ENCODE data around the gene LPCAT2.

DNA sequence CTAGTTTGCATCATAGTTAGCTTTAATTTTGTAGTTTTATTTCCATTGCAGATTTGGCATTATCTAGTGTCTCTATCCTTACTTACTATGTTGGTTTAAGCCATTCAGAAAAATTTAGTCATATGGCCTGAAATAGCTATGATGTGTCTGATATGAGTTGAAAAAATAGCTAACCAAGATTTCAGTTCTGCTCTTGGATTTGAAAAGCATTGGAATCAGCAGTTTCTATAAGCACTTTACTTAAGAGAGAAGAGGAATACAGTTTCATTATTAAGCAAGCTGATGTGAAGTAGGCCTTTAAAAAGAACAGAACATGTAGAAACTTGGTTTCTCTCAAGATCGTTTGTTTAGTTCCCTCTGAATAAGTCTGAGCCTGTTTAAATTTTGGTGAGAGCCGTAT lies 25.9 kb downstream of the LPCAT2 start:
- TF ChIP-seq, protein P1, sequence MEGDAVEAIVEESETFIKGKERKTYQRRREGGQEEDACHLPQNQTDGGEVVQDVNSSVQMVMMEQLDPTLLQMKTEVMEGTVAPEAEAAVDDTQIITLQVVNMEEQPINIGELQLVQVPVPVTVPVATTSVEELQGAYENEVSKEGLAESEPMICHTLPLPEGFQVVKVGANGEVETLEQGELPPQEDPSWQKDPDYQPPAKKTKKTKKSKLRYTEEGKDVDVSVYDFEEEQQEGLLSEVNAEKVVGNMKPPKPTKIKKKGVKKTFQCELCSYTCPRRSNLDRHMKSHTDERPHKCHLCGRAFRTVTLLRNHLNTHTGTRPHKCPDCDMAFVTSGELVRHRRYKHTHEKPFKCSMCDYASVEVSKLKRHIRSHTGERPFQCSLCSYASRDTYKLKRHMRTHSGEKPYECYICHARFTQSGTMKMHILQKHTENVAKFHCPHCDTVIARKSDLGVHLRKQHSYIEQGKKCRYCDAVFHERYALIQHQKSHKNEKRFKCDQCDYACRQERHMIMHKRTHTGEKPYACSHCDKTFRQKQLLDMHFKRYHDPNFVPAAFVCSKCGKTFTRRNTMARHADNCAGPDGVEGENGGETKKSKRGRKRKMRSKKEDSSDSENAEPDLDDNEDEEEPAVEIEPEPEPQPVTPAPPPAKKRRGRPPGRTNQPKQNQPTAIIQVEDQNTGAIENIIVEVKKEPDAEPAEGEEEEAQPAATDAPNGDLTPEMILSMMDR (IDR thresholded peaks at IDR 0.05) = no peak
- no peak for TF ChIP-seq POLR2AphosphoS5 (IDR thresholded peaks at IDR 0.05)
